Keratinocyte (primary cell): ENCODE data around the gene CDC25A. TPM values are rescaled to one million over a fixed set of nuclear protein-coding genes. Genes with fewer than 3 reads are reported as not detected.

Experiments used
- DNase-seq: peaks from one replicate; pipeline ENCODE4 v3.0.0-alpha.2; 2011; ENCODE audit warnings: low read depth, missing footprints, low spot score
- FAIRE-seq: peaks from 2 replicates; lab custom pipeline; 2011; peaks lifted over from hg19 to GRCh38; lab: Jason Lieb, UNC
- H2AFZ ChIP-seq: 2 replicates; pipeline ENCODE4 v1.6.0; 2012; ENCODE audit warnings: low read length, control low read depth, inconsistent platforms; ENCODE audit not compliant: control insufficient read depth
- H3K27ac ChIP-seq: 2 replicates; pipeline ENCODE4 v1.5.1; 2011; ENCODE audit warnings: low read length; ENCODE audit not compliant: control insufficient read depth, insufficient read depth
- H3K27me3 ChIP-seq: 3 replicates; pipeline ENCODE4 v1.6.0; 2011; ENCODE audit warnings: low read length; ENCODE audit not compliant: control insufficient read depth, insufficient read depth; ENCODE audit errors: extremely low read depth
- H3K36me3 ChIP-seq, 2 experiments: 2 replicates in 1 of 2; 3 replicates in 1 of 2; pipeline ENCODE4 v1.5.1; 2011; ENCODE audit warnings: low read length in 2 of 2, mild to moderate bottlenecking in 1 of 2; ENCODE audit not compliant: control insufficient read depth in 2 of 2, insufficient read depth in 2 of 2; ENCODE audit errors: extremely low read depth in 1 of 2
- H3K4me1 ChIP-seq: 3 replicates; pipeline ENCODE4 v1.5.1; 2011; ENCODE audit warnings: low read length; ENCODE audit not compliant: control insufficient read depth, insufficient read depth; ENCODE audit errors: extremely low read depth
- H3K4me2 ChIP-seq: 3 replicates; pipeline ENCODE4 v1.6.0; 2011; ENCODE audit warnings: low read depth, low read length; ENCODE audit not compliant: control insufficient read depth, insufficient read depth; ENCODE audit errors: extremely low read depth
- H3K4me3 ChIP-seq, 3 experiments: fragments of 200-600 bp in 1 of 3; sonication (generic) in 1 of 3; 2 replicates in 2 of 3; 3 replicates in 1 of 3; pipeline ENCODE4 v1.5.1; 2011 to 2016; ENCODE audit warnings: low read length in 3 of 3, mild to moderate bottlenecking in 3 of 3, control low read depth in 2 of 3, inconsistent platforms in 1 of 3, low read depth in 1 of 3, mixed read lengths in 1 of 3, mixed run types in 1 of 3, moderate library complexity in 1 of 3; ENCODE audit not compliant: control insufficient read depth in 2 of 3, insufficient read depth in 2 of 3; ENCODE audit errors: extremely low read depth in 1 of 3
- H3K79me2 ChIP-seq: 2 replicates; pipeline ENCODE4 v1.6.0; 2012; ENCODE audit warnings: low read length; ENCODE audit not compliant: control insufficient read depth, insufficient read depth
- H3K9ac ChIP-seq: 3 replicates; pipeline ENCODE4 v1.6.0; 2011; ENCODE audit warnings: low read length; ENCODE audit not compliant: control insufficient read depth, insufficient read depth; ENCODE audit errors: extremely low read depth
- H3K9me1 ChIP-seq: 3 replicates; pipeline ENCODE4 v1.6.0; 2011; ENCODE audit warnings: low read length; ENCODE audit not compliant: control insufficient read depth, insufficient read depth; ENCODE audit errors: extremely low read depth
- H3K9me3 ChIP-seq: 2 replicates; pipeline ENCODE4 v1.5.1; 2012; ENCODE audit warnings: low read depth, low read length; ENCODE audit not compliant: control insufficient read depth
- H4K20me1 ChIP-seq: 3 replicates; pipeline ENCODE4 v1.6.0; 2011; ENCODE audit warnings: low read length; ENCODE audit not compliant: control insufficient read depth, insufficient read depth; ENCODE audit errors: extremely low read depth
- EZH2 ChIP-seq: IDR thresholded peaks from one replicate; pipeline ENCODE4 v1.6.1; 2012; ENCODE audit warnings: inconsistent platforms, mild to moderate bottlenecking, low read length, moderate library complexity
- dilution Hi-C: fragments of 300-500 bp; cut with MboI; formaldehyde crosslinking; loops from one replicate; pipeline ENCODE4 v1.7.0; 2020; ENCODE audit warnings: low sequenced_read_pairs; ENCODE audit not compliant: extremely low pct_ligation_motif_present
- polyA plus RNA-seq, 5 experiments: library from polyadenylated mRNA; depleted of rRNA in 3 of 5; stranded (reverse) in 3 of 5; stranded (forward) in 1 of 5; unstranded in 1 of 5; fragments of >200 nt; gene quantifications; 1 replicate in 1 of 5; 2 replicates in 3 of 5; 3 replicates in 1 of 5; pipeline versions ENCODE4 v1.2.1 to v1.2.3, GENCODE V29; 2011 to 2012; ENCODE audit warnings: missing spikeins in 2 of 5, low read depth in 1 of 5, low replicate concordance in 1 of 5
- TF ChIP-seq, protein P1 (sequence below), 3 experiments: IDR thresholded peaks in 1 of 3; conservative IDR thresholded peaks in 1 of 3; optimal IDR thresholded peaks in 1 of 3; 2 replicates in 2 of 3; 3 replicates in 1 of 3; pipeline versions ENCODE3 to v1.5.1; 2011; ENCODE audit warnings: low read length in 3 of 3, mild to moderate bottlenecking in 3 of 3, moderate library complexity in 2 of 3, control low read depth in 1 of 3, inconsistent platforms in 1 of 3; ENCODE audit not compliant: insufficient read depth in 2 of 3; ENCODE audit errors: extremely low read depth in 1 of 3

Gene CDC25A
- polyA plus RNA-seq, 1 donor (not counting 4 experiments of a cell fraction or from before 2014, with no cell fraction given) = 5.5 TPM

DNA sequence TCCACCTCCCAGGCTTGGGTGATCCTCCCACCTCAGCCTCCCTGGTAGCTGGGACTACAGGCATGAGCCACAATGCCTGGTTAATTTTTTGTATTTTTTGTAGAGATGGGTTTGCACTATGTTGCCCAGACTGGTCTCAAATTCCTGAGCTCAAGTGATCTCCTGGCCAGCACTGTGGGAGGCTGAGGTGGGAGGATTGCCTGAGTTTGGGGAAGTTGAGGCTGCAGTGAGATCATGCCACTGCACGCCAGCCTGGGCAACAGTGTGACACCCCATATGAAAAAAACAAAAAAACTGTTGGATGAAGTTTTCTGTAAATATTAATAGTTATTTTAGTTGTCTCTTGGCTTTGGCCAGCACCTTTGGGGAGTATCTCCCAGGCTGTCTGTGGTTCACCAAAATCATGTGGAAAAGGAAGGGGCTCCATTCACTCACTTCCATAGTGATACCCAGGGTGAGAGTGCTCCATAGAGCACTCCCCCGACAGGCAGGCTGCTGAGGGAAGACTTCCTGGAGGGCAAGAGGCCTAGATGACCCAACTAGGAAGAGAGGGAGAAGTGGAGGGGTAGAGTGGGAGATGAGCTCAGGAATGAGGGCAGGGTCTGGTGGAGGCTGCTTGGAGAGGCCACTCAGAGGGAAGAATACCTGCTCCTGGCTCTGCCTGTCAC lies 47.1 kb downstream of the CDC25A start:
- Histone ChIP-seq H3K27me3 (no peaks in the 10 kb centered on the region), H3K79me2 (no peaks in the 10 kb centered on the region), H3K4me2 (no peak overlapping the region), H3K36me3 (no peaks in the 10 kb centered on the region), H3K9me3 (no peaks in the 10 kb centered on the region), H2AFZ (no peak overlapping the region), H3K27ac (no peak overlapping the region), H4K20me1 (no peaks in the 10 kb centered on the region), H3K9me1 (no peaks in the 10 kb centered on the region), H3K9ac (no peak overlapping the region), H3K4me1 (peaks cover 20% of the 10 kb centered on the region), H3K4me3 (no peak overlapping the region)
- TF ChIP-seq EZH2 = no peak
- dilution Hi-C loops = no loop called here
- FAIRE-seq (no peak), DNase-seq (no peak)

- dilution Hi-C loops = no loop called here
- H3K4me2 ChIP-seq = no peak overlapping the region
- H3K79me2 ChIP-seq = no peaks in the 10 kb centered on the region
- no peaks in the 10 kb centered on the region for H3K9me3 ChIP-seq
- no peak for TF ChIP-seq EZH2
- TF ChIP-seq, protein P1, sequence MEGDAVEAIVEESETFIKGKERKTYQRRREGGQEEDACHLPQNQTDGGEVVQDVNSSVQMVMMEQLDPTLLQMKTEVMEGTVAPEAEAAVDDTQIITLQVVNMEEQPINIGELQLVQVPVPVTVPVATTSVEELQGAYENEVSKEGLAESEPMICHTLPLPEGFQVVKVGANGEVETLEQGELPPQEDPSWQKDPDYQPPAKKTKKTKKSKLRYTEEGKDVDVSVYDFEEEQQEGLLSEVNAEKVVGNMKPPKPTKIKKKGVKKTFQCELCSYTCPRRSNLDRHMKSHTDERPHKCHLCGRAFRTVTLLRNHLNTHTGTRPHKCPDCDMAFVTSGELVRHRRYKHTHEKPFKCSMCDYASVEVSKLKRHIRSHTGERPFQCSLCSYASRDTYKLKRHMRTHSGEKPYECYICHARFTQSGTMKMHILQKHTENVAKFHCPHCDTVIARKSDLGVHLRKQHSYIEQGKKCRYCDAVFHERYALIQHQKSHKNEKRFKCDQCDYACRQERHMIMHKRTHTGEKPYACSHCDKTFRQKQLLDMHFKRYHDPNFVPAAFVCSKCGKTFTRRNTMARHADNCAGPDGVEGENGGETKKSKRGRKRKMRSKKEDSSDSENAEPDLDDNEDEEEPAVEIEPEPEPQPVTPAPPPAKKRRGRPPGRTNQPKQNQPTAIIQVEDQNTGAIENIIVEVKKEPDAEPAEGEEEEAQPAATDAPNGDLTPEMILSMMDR (optimal IDR thresholded peaks at IDR 0.05 in 1 of 3, IDR thresholded peaks at IDR 0.05 in 1 of 3, conservative IDR thresholded peaks at IDR 0.05 in 1 of 3; ENCODE audit: extremely low read depth in 1 of 3, insufficient read depth in 2 of 3, low read length in 3 of 3) = no peak
- H3K4me3 ChIP-seq = no peak overlapping the region
- no peak overlapping the region for H3K9ac ChIP-seq
- H4K20me1 ChIP-seq = no peaks in the 10 kb centered on the region
- peak overlapping the region; percentile 46 for H2AFZ ChIP-seq
- H3K36me3 ChIP-seq = no peaks in the 10 kb centered on the region
- DNase-seq = no peak
- H3K9me1 ChIP-seq = no peaks in the 10 kb centered on the region
- H3K27ac ChIP-seq = no peak overlapping the region
- peak; percentile 56 for FAIRE-seq
- H3K4me1 ChIP-seq = peaks cover 20% of the 10 kb centered on the region
- no peaks in the 10 kb centered on the region for H3K27me3 ChIP-seq
These were observed 47.9 kb downstream of the CDC25A start for GRCh38 chr3:48140336-48140757.
